GM18861 (cell line): ENCODE data around the gene SMTN.
"Not testable (repeated sequence)": the region's sequence is repeated elsewhere in the genome, so short reads cannot be mapped to it uniquely, and the experiment has no call there.

Experiments used
- ATAC-seq: cut with Tn5 transposase; IDR thresholded peaks from one replicate; pipeline ENCODE4 v1.9.1; 2021; ENCODE audit not compliant: unreplicated experiment

The SMTN gene

GRCh38 chr22:31103111-31103510 lies 22.0 kb downstream of the SMTN start:
- no peak for ATAC-seq

GRCh38 chr22:31103899-31104694 lies 23.0 kb downstream of the SMTN start:
- ATAC-seq: no peak

GRCh38 chr22:31104869-31105268 lies 23.8 kb downstream of the SMTN start:
- ATAC-seq: no peak

GRCh38 chr22:31105282-31105929 lies 24.3 kb downstream of the SMTN start:
- ATAC-seq: no peak

GRCh38 chr22:31106001-31106571 lies 25.0 kb downstream of the SMTN start:
- no peak for ATAC-seq

GRCh38 chr22:31106731-31107177 lies 25.6 kb downstream of the SMTN start:
- no peak for ATAC-seq

GRCh38 chr22:31107178-31107893 lies 26.2 kb downstream of the SMTN start, which contains the start of gene SELENOM:
TSS of gene SELENOM (minus strand) at chr22:31107568. CDS start at chr22:31107505, 63 bp downstream.
- peak; percentile 65 for ATAC-seq

GRCh38 chr22:31107894-31108218 lies 26.7 kb downstream of the SMTN start:
- no peak for ATAC-seq

GRCh38 chr22:31112547-31113091 lies 31.5 kb downstream of the SMTN start:
- not testable (repeated sequence) for ATAC-seq

- no peak for ATAC-seq
Observed at GRCh38 chr22:31118046-31118820, 37.1 kb downstream of the SMTN start.

GRCh38 chr22:31119026-31119717 lies 38.1 kb downstream of the SMTN start:
- ATAC-seq: no peak

GRCh38 chr22:31120230-31120629 lies 39.1 kb downstream of the SMTN start:
- ATAC-seq: no peak

- ATAC-seq: no peak
Observed at GRCh38 chr22:31120642-31121041, 39.5 kb downstream of the SMTN start.

- no peak for ATAC-seq
Observed at GRCh38 chr22:31121403-31121802, 40.3 kb downstream of the SMTN start.

GRCh38 chr22:31122196-31122531 lies 41.0 kb downstream of the SMTN start:
- no peak for ATAC-seq

- no peak for ATAC-seq
Observed at GRCh38 chr22:31122532-31123291, 41.6 kb downstream of the SMTN start, which contains the start of gene INPP5J. TSS of gene INPP5J (plus strand) at chr22:31122966. CDS start at chr22:31123015, 49 bp downstream.

GRCh38 chr22:31123292-31123602 lies 42.1 kb downstream of the SMTN start:
- ATAC-seq: no peak

- ATAC-seq: no peak
Observed at GRCh38 chr22:31124290-31124689, 43.2 kb downstream of the SMTN start.

- ATAC-seq: no peak
Observed at GRCh38 chr22:31124811-31125465, 43.8 kb downstream of the SMTN start.
